Activated CD8-positive, alpha-beta T cell treated with anti-CD3 and anti-CD28 coated beads for 36 hours (primary cell): Measurements from ENCODE around the gene PRR30. TPM values are rescaled to one million over a fixed set of nuclear protein-coding genes. Genes with fewer than 3 reads are reported as not detected.

Experiments
- ATAC-seq: fragments of 200-7000 bp; cut with Tn5 transposase; one replicate; pipeline ENCODE4 v1.10.0; 2021; ENCODE audit warnings: mild to moderate bottlenecking, moderate library complexity
- CTCF ChIA-PET: fragments of 350-600 bp; sonication (Branson Sonifier 250); formaldehyde crosslinking; loops from one replicate; lab custom pipeline; 2021; ENCODE audit warnings: antibody characterized with exemption; lab: Charles Lee
- POLR2A ChIA-PET: fragments of 350-600 bp; sonication (Branson Sonifier 250); formaldehyde crosslinking; loops from one replicate; lab custom pipeline; 2021; ENCODE audit warnings: antibody characterized with exemption; lab: Charles Lee
- DNase-seq: peaks from one replicate; pipeline ENCODE4 v3.0.0-alpha.2; 2020
- H3K27ac Mint-ChIP-seq: one replicate; pipeline ENCODE4 v1.8.0; 2021; ENCODE audit warnings: mild to moderate bottlenecking, mixed read lengths
- H3K27me3 Mint-ChIP-seq: one replicate; pipeline ENCODE4 v1.8.0; 2021; ENCODE audit warnings: mixed read lengths
- H3K36me3 Mint-ChIP-seq: one replicate; pipeline ENCODE4 v1.8.0; 2021; ENCODE audit warnings: low read depth, mixed read lengths
- H3K4me1 Mint-ChIP-seq: one replicate; pipeline ENCODE4 v1.8.0; 2021; ENCODE audit warnings: low read depth, mixed read lengths
- H3K4me3 Mint-ChIP-seq: one replicate; pipeline ENCODE4 v1.8.0; 2021; ENCODE audit warnings: mild to moderate bottlenecking, moderate library complexity, mixed read lengths
- H3K9me3 Mint-ChIP-seq: one replicate; pipeline ENCODE4 v1.8.0; 2021; ENCODE audit warnings: mixed read lengths
- CTCF ChIP-seq: fragments of 200-600 bp; IDR thresholded peaks from one replicate; pipeline ENCODE4 v1.8.0; 2022; ENCODE audit warnings: antibody characterized with exemption, mild to moderate bottlenecking
- intact Hi-C: fragments of 100-400 bp; cut with micrococcal nuclease; formaldehyde crosslinking; loops from one replicate; pipeline ENCODE4 v1.10.0; 2022
- total RNA-seq, 2 experiments: library from RNA; stranded (reverse); gene quantifications; one replicate each; pipeline ENCODE4 v1.2.3, GENCODE V29; 2021

Gene PRR30
- total RNA-seq, 2 experiments from 2014 or later, result not detected

DNA sequence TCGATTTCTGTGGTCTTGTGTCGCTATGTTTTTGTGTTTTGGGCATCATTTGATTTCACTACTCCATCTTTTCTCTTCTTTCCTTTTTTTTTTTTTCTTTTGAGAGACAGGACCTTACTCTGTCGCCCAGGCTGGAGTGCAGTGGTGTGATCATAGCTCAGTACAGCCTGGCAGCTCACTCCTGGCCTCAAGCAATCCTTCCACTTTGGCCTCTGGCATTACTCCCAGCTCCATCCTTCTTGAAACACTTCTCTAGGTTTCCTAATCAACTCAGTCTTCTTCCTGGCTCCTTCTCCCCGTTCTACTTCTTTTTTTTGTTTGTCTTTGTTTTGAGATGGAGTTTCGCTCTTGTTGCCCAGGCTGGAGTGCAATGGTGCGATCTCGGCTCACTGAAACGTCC is 36.1 kb upstream of the PRR30 start:
- intact Hi-C loops, result no loop called here
- no peak overlapping the region for H3K4me3 Mint-ChIP-seq
- peaks cover 23% of the 10 kb centered on the region for H3K27me3 Mint-ChIP-seq
- TF ChIP-seq CTCF, result no peak
- ATAC-seq, result no peak
- DNase-seq, result no peak
- H3K4me1 Mint-ChIP-seq, result peaks cover 2% of the 10 kb centered on the region
- H3K36me3 Mint-ChIP-seq, result no peaks in the 10 kb centered on the region
- no peaks in the 10 kb centered on the region for H3K9me3 Mint-ChIP-seq
- POLR2A ChIA-PET, result interaction anchor here (0.7 kb wide), 1 partner anchor 37 kb away, joined by 3 read pairs; no protein-coding TSS in a partner anchor
- H3K27ac Mint-ChIP-seq, result no peak overlapping the region
- CTCF ChIA-PET, result interaction anchor here (0.6 to 2.1 kb wide), 7 partner anchors 9 to 214 kb away, joined by 3 to 5 read pairs (median 3); no protein-coding TSS in a partner anchor

- H3K27me3 Mint-ChIP-seq, result peaks cover 18% of the 10 kb centered on the region
- no peak overlapping the region for H3K4me3 Mint-ChIP-seq
- ATAC-seq, result no peak
- peaks cover 2% of the 10 kb centered on the region for H3K4me1 Mint-ChIP-seq
- no peaks in the 10 kb centered on the region for H3K9me3 Mint-ChIP-seq
- DNase-seq, result no peak
- POLR2A ChIA-PET, result interaction anchor here (0.7 kb wide), 1 partner anchor 36 kb away, joined by 3 read pairs; no protein-coding TSS in a partner anchor
- no peak overlapping the region for H3K27ac Mint-ChIP-seq
- TF ChIP-seq CTCF, result no peak
- no peaks in the 10 kb centered on the region for H3K36me3 Mint-ChIP-seq
- intact Hi-C loops, result no loop called here
- CTCF ChIA-PET, result interaction anchor here (1.2 to 2.1 kb wide), 3 partner anchors 17 to 105 kb away, joined by 3 to 5 read pairs (median 3); no protein-coding TSS in a partner anchor
Observed at GRCh38 chr2:27174638-27175037, 35.4 kb upstream of the PRR30 start.

- ATAC-seq, result no peak
- intact Hi-C loops, result no loop called here
- CTCF ChIA-PET, result interaction anchor here (0.8 to 2.4 kb wide), 9 partner anchors 12 to 210 kb away, joined by 3 to 27 read pairs (median 3); no protein-coding TSS in a partner anchor
Observed at GRCh38 chr2:27171351-27171848, 32.2 kb upstream of the PRR30 start.

GRCh38 chr2:27170581-27171337 is 31.5 kb upstream of the PRR30 start:
- ATAC-seq (no peak), DNase-seq (no peak)
- Mint-ChIP-seq H3K27ac (no peak overlapping the region), H3K36me3 (no peaks in the 10 kb centered on the region), H3K4me1 (peaks cover 6% of the 10 kb centered on the region), H3K9me3 (no peaks in the 10 kb centered on the region), H3K4me3 (no peak overlapping the region), H3K27me3 (peaks cover 9% of the 10 kb centered on the region)
- ChIA-PET POLR2A (no interaction called here), CTCF (interaction anchor here (1.0 to 2.4 kb wide), 31 partner anchors 8 to 239 kb away, joined by 3 to 27 read pairs (median 4); partner anchors contain the start of gene ABHD1)
- intact Hi-C loops, result no loop called here
- TF ChIP-seq CTCF, result no peak

More at GRCh38 chr2:27171351-27171848, 32.2 kb upstream of the PRR30 start:
- H3K9me3 Mint-ChIP-seq, result no peaks in the 10 kb centered on the region
- no peak for TF ChIP-seq CTCF
- no peak overlapping the region for H3K4me3 Mint-ChIP-seq
- H3K27ac Mint-ChIP-seq, result no peak overlapping the region
- no peaks in the 10 kb centered on the region for H3K36me3 Mint-ChIP-seq
- H3K4me1 Mint-ChIP-seq, result peaks cover 6% of the 10 kb centered on the region
- H3K27me3 Mint-ChIP-seq, result peaks cover 11% of the 10 kb centered on the region
- POLR2A ChIA-PET, result no interaction called here
- no peak for DNase-seq
